Ovary (tissue), 3 donors: Measurements from ENCODE around the gene KLK15.
"Not testable (repeated sequence)": the region's sequence is repeated elsewhere in the genome, so short reads cannot be mapped to it uniquely, and the experiment has no call there.

Experiments used
- CTCF ChIP-seq, 3 donors: fragments of 450-650 bp in 2 of 3; fragments of 200-600 bp in 1 of 3; IDR thresholded peaks; one replicate each; pipeline versions ENCODE4 v1.5.1 to v1.8.0; 2016 to 2022; ENCODE audit warnings: antibody characterized with exemption in 3 of 3, mild to moderate bottlenecking in 1 of 3
- EP300 ChIP-seq: sonication (generic); formaldehyde crosslinking; IDR thresholded peaks from one replicate; pipeline ENCODE4 v1.6.1; 2017; ENCODE audit warnings: antibody characterized with exemption
- POLR2A ChIP-seq: fragments of 450-650 bp; IDR thresholded peaks from one replicate; pipeline ENCODE4 v1.6.1; 2017; ENCODE audit warnings: antibody characterized with exemption, mild to moderate bottlenecking, moderate library complexity
- donor health status: DM: no; HTN: no; CAD: no.

DNA sequence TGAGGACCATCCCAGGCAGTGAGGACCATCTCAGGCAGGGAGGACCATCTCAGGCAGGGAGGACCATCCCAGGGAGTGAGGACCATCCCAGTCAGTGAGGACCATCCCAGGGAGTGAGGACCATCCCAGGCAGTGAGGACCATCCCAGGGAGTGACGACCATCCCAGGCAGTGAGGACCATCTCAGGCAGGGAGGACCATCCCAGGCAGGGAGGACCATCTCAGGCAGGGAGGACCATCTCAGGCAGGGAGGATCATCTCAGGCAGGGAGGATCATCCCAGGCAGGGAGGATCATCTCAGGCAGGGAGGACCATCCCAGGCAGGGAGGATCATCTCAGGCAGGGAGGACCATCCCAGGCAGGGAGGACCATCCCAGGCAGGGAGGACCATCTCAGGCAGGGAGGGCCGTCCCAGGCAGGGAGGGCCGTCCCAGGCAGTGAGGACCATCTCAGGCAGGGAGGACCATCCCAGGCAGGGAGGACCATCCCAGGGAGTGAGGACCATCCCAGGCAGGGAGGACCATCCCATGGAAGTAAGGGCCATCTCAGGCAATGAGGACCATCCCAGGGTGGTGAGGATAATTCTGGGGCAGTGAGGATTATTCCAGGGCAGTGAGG is 21.6 kb downstream of the KLK15 start:
- not testable (repeated sequence) for TF ChIP-seq CTCF (IDR thresholded peaks at IDR 0.05); POLR2A; EP300
